NCI-H146 treated with DMSO at 0.1 percent for 48 hours (cell line): ENCODE results near the gene TACR2.

Experiments used
- DNase-seq: peaks from one replicate; lab custom pipeline; 2025; ENCODE audit not compliant: unreplicated experiment; lab: John Stamatoyannopoulos, UW

Gene TACR2

DNA sequence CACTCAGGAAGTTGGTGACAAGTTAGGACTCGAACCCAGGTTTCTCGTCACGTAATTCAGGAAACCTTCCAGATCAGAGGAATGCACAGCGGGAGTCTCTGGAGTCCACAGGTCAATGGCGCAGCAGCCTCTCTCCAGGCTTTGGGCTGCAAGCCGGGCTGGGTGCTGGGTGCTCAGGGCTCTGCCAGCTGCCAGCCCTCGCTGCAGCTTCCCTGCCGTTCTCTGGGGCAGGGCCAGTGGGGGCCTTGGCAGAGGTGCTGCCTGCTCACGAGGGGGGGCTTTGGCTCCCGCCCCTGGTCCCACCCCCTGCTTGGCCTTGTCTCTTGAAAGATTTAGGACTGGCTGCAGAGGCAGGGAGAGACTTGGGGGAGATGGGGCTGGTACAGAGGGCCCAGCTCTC is at the start of gene TACR2:
TACR2 (minus strand) TSS at position 224 of the 400 bp plus-strand sequence. CDS start 595 bp downstream, outside the sequence.
- no peak for DNase-seq

DNA sequence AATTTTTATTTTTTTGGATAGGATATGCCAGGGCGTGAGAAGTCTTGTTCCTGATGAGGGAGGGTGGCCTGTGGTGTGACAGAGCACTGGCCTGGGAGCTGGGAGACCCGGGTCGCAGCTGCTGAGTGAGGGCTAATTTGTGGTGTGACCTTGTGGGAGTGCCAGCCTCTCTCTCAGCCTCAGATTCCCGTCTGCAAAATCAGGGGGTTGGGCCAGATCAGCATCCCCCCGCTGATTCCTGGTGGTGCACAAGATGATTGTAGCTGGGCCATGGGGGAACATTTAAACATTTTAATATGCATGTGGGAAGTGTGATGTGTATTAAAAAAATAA is 49.4 kb upstream of the TACR2 start:
- DNase-seq: no peak

DNA sequence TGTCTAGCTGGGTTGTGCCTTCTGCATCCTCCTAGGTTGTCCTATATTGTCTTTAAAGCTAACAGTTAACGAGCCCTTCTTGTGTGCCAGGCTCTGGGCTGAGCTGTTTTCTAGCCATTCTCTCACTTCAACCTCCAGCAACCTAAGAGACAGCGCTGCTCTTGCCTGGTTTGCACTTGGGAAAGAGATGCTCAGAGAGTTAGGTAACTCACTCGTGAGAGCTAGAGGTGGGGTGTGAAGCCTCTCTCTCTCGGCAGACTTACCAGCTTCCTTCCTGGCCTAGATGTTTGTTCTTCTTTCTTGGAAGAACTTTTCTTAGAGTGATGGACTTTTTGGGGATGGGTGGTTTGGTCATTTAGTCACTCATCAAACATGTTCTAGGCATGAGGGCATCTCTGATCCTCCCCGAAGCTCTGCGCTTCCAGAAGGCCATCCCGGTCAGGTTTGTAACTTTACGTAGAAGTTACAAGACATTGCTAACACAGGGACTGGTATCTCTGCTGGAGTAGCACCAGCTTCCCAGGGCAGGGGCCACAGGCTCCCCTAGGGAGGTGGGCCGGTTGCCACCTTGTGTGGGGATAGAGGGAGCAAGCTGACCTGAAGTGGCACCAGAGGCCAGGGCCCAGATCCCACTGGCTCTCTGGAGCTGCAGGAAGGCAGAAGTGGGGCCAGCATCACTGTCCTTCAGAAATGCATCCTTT is 48.9 kb upstream of the TACR2 start:
- no peak for DNase-seq

DNA sequence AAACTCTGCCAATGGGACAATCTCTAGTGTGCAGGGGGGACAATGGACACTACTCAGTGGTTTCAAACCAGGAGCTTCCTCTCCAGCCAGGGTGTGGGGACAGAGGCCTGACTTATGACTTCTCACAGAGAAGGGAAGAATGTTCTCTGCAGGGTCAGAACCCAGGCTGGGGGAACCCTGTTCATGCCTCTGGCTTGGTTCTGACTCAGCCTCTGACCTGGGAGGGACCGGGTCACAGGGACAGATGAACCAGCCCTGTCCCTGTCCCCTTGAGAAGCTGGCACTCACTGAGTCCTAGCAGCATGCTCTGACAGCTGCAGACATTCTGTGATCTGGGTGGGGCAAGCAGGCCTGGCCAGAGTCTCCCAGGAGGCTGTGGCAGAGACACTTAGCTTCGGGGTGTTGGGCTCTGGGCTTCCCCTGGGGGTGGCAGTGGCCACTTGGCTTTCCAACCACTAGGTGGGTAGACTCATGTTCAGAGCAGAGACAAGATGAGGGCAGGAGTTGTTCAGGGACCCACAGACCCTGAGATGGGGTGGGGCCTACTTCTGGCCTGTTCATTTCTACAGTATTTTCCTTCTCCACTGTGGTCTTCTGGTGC is 48.2 kb upstream of the TACR2 start:
- DNase-seq: no peak

DNA sequence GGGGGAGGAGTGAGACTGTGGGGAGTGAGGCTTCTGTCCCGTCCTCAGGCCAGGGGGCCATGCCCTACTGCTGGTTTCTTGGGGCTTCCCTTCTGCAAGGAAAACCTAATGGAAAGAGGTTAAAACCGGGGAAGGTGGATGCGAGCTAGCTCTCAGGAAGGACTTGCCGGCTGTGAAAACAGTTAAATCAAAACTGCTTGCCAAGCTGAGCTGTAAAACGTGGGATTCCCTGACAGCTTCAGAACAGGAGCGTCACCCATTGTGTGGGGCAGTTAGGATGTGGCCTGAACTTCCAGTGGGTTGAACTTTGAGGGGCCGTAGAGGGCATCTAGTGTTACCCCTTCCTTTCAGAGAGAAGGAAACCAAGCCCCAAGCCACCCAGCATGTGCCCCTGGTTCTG is 47.7 kb upstream of the TACR2 start:
- no peak for DNase-seq

GRCh38 chr10:69463886-69464285 is 47.2 kb upstream of the TACR2 start:
- DNase-seq: no peak

DNA sequence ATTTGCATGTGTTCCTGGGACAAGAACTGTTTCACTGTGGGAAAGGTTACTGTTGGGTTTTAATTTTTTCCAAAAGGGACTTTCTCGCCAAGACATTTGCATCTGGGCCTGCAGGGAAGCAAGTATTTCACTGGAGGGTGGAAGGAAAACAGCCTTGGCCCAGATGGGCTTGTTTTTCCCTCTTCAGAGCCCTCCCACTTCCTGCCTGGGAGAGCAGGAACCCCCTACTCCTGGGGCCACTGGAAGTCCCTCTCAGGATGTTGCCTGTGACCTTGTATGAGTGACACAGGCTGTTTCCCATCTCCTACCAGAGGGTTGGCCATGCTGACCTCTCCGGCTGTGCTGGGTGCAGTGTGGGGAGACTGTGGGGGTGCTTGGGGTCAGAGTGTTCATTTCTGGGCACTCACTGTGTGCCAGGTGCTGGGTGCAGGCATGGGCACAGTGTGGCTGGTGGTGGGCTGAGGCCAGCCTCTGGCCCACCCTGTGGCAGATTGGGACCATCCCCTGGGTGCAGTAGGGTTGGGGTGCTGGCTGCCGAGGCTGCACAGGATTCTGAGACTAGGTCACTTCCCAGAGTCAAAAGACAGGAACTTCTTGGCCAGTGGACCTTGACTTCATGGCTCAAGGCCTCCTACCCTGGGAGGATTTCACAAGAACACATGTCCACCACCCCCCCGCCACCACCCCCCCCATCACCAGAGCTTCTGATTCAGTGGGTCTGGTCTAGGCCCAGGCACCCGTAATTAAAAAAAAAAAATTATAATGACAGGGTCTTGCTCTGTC is 44.7 kb upstream of the TACR2 start:
- DNase-seq: no peak

DNA sequence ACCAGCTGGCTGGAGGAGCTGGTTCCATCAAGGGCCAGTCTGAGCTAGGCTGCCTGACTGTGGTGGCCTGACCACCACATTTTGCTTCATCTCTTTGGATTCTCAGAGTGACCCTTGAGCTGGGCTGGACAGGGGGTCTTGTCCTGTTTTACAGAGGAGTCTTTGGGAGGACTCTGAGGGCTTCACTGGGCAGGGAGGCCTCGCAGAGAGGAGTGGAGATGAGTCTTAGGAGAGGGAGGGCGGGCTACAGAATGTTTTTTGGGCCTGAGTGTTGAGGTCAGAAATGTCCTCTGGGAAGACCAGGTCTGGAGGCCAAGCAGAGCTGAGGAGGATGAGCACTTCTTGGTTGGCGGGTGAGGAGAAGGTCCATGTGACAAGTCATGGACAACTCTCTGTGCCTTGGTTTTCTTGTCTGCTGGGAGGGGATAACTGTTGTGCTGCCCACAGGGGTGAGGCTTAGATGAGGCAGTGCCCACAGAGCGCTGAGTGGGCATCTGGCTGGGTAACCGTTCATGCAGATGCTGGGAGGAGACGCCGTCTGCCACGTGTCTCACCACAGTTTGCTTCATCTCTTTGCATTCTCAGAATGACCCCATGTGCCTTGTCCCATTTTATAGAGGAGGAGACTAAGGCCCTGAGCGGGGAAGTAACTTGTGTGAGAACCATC is 44.0 kb upstream of the TACR2 start:
- DNase-seq: no peak

GRCh38 chr10:69459893-69460575 is 43.3 kb upstream of the TACR2 start:
- DNase-seq: no peak

GRCh38 chr10:69459101-69459790 is 42.5 kb upstream of the TACR2 start:
- no peak for DNase-seq

- peak; percentile 69 for DNase-seq
Observed at GRCh38 chr10:69458430-69459100, 41.8 kb upstream of the TACR2 start.

DNA sequence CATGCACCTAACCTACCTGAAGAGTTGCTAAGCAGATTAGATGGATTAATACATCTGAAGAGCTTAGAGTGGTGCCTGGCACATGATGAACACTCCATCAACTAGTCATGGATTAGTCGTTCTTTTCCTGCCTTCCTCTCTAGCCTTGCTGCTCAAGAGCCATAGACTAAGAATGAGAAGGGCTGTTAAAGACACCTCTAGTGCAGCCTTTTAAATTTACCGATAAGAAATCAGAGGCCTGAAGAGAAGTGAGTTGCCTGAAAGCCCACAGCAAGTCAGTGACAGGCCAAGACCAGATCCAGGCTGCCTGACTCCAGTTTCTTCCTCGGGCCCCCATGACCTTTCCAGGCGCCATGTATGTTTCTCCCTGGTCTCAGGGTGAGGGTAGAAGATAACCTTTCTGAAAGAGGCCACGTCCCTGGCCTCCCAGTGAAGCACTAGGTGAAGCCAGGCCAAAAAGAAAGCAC is 41.1 kb upstream of the TACR2 start:
- DNase-seq: no peak

DNA sequence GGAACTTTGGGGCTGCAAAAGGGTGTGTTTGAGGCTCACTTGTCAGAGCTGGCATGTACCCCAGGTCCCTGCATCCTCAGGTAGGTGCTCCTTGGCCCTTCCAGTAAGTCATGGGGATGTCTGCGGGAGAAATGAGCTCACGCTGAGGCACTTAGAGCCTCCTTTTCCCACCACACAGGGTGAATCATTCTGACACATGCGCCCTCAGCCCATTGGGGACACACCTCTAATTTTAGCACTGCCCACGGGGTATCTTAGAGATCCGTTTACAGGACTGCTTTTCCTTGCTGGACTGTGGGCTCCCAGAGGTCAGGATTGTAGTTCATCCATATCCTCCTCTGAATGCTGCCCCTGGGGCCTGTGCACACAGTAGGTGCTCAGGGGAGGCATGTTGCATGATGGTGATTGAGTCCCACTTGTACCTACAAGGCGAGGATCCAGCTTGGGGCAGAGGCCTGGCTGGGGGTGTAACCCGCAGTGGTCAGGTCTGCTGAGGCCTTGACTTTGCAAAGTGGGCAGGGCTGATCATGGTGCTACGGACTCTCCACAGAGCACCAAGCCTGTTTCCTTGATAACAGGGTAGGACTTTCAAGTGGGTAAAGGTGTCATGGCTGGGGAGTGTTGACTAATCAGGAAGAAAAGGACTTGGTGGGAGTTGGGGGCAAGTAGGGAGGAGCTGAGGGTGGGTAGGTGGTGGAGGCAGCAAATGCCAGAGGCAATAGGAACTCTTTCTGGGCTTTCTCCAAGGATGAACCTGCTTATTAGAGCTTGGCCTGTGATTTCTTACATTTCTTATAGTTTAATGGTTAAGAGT is 40.4 kb upstream of the TACR2 start:
- no peak for DNase-seq

DNA sequence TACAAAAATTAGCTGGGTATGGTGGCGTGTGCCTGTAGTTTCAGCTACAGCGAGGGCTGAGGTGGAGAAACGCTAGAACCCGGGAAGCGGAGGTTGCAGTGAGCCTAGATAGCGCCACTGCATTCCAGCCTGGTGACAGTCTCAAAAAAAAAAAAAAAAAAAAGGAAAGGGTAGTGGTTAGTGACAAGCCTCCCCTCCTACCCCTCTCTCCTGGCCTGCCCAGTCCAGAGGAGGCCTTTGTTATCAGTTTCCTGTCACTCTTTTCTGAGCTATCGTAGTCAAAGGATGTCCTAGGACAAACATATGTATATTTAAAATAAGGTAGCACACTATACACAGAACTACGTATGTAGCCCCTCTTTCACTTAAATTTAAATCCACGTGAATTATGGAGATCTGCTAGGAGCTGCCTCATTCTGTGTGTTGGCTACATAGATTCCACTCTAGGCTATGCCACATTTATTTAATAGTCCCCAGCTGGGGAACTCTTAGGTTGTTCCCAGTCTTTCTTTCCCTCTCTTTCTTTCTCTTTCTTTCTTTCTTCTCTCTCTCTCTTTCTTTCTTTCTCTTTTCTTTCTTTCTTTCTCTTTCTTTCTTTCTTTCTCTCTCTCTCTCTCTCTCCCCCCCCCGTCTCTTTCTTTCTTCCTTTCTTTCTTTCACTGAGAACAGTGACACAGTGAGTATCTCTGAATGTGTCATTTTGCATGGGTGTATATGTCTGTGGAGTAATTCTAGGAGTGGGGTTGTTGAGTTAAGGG is 38.5 kb upstream of the TACR2 start:
- no peak for DNase-seq

DNA sequence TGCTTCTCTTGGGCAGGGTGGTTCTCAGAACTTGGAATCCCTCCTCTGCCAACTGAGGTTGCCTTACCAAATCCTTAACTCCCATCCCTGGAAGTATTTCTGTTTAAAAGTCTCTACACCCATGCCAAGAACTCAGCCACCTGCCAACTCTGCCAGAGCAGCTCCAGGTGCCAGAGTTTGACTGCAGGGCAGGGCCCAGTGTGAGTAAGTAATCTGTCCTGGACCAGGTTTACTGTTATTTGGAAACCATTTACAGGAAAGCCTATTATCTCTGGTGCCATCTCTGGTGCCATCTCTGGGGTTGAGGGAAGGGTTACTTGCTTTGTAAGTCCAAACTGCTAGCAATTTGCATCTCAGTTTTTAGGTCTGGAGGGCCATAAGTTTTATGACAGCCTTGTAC is 37.1 kb upstream of the TACR2 start:
- no peak for DNase-seq

- no peak for DNase-seq
Observed at GRCh38 chr10:69452676-69453415, 36.1 kb upstream of the TACR2 start.

- peak; percentile 14 for DNase-seq
Observed at GRCh38 chr10:69451784-69452251, 35.1 kb upstream of the TACR2 start.
